Measurements from ENCODE around the gene NUBPL. TPM values are rescaled to one million over a fixed set of nuclear protein-coding genes. Genes with fewer than 3 reads are reported as not detected.
"Not testable (repeated sequence)": the region's sequence is repeated elsewhere in the genome, so short reads cannot be mapped to it uniquely, and the experiment has no call there.

NUBPL gene
- total RNA-seq, 4 donors from 2014 or later = 5.7 to 9.2 (median 7.2) TPM

DNA sequence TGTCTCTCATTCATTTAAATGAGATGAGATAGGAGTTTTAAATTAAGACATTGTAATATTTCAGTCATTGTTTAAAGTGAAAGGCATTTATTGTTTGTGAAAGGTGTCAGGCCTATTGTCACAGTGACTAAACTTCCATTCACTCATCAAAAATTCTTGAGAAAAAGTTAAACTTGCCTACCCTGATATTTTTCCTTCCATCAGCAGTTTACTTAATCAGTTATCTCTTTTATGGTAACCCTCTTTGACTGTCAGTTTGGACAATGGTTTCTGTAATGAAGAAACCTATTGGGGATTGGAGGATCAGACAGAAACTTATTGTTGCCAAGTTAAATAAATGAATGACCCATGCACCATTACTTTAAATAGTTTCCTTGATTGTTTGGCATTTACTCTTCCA, 241.6 kb downstream of the NUBPL start:
- no peak for DNase-seq (ENCODE audit: low spot score in 2 of 2)
- TF ChIP-seq, protein P1, sequence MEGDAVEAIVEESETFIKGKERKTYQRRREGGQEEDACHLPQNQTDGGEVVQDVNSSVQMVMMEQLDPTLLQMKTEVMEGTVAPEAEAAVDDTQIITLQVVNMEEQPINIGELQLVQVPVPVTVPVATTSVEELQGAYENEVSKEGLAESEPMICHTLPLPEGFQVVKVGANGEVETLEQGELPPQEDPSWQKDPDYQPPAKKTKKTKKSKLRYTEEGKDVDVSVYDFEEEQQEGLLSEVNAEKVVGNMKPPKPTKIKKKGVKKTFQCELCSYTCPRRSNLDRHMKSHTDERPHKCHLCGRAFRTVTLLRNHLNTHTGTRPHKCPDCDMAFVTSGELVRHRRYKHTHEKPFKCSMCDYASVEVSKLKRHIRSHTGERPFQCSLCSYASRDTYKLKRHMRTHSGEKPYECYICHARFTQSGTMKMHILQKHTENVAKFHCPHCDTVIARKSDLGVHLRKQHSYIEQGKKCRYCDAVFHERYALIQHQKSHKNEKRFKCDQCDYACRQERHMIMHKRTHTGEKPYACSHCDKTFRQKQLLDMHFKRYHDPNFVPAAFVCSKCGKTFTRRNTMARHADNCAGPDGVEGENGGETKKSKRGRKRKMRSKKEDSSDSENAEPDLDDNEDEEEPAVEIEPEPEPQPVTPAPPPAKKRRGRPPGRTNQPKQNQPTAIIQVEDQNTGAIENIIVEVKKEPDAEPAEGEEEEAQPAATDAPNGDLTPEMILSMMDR (IDR thresholded peaks at IDR 0.05) = no peak
- no peak for TF ChIP-seq POLR2A (IDR thresholded peaks at IDR 0.05)
- H3K4me3 ChIP-seq (ENCODE audit: low read depth, poor library complexity, severe bottlenecking) = no peak overlapping the region
- intact Hi-C loops (cut with DNase I; ENCODE audit: low total_unique reads) = no loop called here

DNA sequence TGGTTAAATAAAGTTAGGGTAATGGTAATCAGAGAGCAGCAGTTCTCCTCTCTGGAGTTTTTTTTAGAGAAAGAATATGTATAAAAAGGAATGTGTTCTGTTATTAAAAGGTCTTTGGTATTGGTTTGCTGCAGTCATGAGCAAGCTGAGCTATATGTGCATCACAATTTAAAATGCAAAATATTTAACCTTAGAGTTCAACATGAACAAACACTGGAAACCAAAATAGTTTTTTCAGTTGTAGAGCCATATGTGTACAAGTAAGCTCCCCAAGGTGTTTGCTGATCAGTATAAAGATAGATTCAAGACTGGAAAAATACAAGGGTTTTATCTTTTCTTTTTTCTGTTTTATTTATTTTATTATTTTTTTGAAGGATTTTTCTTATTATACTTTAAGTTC, 245.0 kb downstream of the NUBPL start:
- intact Hi-C loops (cut with DNase I; ENCODE audit: low total_unique reads) = no loop called here
- no peak overlapping the region for H3K4me3 ChIP-seq (ENCODE audit: low read depth, poor library complexity, severe bottlenecking)
- TF ChIP-seq POLR2A (IDR thresholded peaks at IDR 0.05) = no peak
- TF ChIP-seq, protein P1 (IDR thresholded peaks at IDR 0.05) = no peak
- DNase-seq (ENCODE audit: low spot score in 2 of 2) = no peak

DNA sequence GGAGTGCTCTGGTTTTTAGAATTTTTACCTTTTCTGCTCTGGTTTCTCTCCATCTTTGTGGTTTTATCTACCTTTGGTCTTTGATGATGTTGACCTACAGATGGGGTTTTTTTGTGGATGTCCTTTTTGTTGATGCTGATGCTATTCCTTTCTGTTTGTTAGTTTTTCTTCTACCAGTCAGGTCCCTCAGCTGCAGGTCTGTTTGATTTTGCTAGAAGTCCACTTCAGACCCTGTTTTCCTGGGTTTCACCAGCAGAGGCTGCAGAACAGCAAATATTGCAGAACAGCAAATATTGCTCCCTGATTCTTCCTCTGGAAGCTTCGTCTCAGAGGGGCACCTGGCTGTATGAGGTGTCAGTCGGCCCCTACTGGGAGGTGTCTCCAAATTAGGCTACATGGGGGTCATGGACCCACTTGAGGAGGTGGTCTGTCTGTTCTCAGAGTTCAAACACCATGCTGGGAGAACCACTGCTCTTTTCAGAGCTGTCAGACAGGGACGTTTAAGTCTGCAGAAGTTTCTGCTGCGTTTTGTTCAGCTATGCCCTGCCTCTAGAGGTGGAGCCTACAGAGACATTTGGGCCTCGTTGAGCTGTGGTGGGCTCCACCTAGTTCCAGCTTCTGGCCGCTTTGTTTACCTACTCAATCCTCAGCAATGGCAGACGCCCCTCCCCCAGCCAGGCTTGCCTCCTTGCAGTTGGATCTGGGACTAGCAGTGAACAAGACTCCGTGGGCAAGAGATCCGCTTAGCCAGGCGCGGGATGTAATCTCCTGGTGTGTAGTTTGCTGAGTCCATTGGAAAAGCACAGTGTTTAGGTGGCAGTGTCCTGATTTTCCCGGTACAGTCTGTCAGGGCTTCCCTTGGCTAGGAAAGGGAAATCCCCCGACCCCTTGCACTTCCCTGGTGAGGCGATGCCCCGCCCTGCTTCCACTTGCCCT, 250.8 kb downstream of the NUBPL start:
- intact Hi-C loops (cut with DNase I; ENCODE audit: low total_unique reads); H3K4me3 ChIP-seq (ENCODE audit: low read depth, poor library complexity, severe bottlenecking); DNase-seq (ENCODE audit: low spot score in 2 of 2): not testable (repeated sequence)
- 84 to 92% methylated on average over 15 of the region's 15 CpGs for WGBS, 2 donors

DNA sequence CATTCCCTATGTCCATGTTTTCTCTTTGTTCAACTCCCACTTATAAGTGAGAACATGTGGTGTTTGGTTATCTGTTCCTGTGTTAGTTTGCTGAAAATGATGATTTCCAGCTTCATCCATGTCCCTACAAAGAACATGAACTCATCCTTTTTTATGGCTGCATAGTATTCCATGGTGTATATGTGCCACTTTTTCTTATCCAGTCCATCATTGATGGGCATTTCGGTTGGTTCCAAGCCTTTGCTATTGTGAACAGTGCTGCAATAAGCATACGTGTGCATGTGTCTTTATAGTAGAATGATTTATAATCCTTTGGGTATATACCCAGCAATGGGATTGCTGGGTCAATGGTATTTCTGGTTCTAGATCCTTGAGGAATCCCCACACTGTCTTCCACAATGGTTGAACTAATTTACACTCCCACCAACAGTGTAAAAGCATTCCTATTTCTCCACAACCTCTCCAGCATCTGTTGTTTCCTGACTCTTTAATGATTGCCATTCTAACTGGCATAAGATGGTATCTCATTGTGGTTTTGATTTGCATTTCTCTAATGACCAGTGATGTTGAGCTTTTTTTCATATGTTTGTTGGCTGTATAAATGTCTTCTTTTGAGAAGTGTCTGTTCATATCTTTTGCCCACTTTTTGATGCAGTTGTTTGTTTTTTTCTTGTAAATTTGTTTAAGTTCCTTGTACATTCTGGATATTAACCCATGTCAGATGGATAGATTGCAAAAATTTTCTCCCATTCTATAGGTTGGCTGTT, 252.7 kb downstream of the NUBPL start:
- WGBS, 2 donors = 48 to 70% methylated on average over 2 of the region's 2 CpGs
- DNase-seq (ENCODE audit: low spot score in 2 of 2); intact Hi-C loops (cut with DNase I; ENCODE audit: low total_unique reads); H3K4me3 ChIP-seq (ENCODE audit: low read depth, poor library complexity, severe bottlenecking): not testable (repeated sequence)

DNA sequence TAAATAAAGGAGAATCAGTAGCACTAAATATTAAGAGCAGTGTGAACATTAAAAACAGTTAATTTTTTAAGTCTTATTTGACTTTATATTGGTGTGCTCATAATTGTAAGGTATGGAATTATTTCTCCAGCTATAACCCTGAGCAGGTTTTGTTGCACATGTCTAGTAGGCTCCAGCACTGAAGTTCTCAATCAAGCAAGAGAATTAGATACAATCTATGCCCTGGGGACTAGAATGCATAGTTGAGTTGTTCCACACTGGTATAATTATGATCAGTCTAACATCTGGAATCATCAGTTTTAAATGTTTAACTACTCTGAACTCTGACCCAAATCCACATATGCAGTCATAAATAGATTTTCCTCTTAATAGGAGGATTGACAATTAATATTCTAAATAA, 258.1 kb downstream of the NUBPL start:
- no peak overlapping the region for H3K4me3 ChIP-seq (ENCODE audit: low read depth, poor library complexity, severe bottlenecking)
- no peak for DNase-seq (ENCODE audit: low spot score in 2 of 2)
- intact Hi-C loops (cut with DNase I; ENCODE audit: low total_unique reads) = no loop called here
- TF ChIP-seq, protein P1 (IDR thresholded peaks at IDR 0.05) = no peak
- TF ChIP-seq POLR2A (IDR thresholded peaks at IDR 0.05) = no peak

DNA sequence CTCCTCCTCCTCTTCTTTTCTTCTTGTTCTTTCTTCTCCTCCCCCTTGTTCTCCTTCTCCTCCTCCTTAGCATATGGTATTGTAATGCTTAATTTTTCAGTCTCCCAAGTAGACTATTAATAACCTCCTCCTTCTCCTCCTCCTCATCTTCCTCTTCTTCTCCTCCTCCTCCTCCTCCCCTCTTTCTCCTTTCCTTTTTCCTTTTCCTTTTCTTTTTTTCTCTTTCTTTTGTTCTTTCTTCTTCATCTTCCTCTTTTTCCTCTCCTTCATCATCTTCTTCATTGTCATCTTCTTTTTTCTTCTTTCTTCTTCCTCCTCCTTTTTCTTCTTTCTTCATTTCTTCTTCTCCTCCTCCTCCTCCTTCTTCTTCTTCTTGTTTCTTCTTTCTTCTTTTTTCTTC, 264.3 kb downstream of the NUBPL start:
- no peak overlapping the region for H3K4me3 ChIP-seq (ENCODE audit: low read depth, poor library complexity, severe bottlenecking)
- TF ChIP-seq, protein P1 (IDR thresholded peaks at IDR 0.05) = no peak
- no peak for TF ChIP-seq POLR2A (IDR thresholded peaks at IDR 0.05)
- intact Hi-C loops (cut with DNase I; ENCODE audit: low total_unique reads) = no loop called here
- no peak for DNase-seq (ENCODE audit: low spot score in 2 of 2)

Data from lower leg skin (tissue), 4 donors.